ENCODE measurements around the gene MGA. TPM values are rescaled to one million over a fixed set of nuclear protein-coding genes. Genes with fewer than 3 reads are reported as not detected.

The MGA gene
- total and polyA plus RNA-seq, 2 donors (not counting 3 experiments of a cell fraction or from before 2014, with no cell fraction given) = 4.1 to 36.5 TPM

DNA sequence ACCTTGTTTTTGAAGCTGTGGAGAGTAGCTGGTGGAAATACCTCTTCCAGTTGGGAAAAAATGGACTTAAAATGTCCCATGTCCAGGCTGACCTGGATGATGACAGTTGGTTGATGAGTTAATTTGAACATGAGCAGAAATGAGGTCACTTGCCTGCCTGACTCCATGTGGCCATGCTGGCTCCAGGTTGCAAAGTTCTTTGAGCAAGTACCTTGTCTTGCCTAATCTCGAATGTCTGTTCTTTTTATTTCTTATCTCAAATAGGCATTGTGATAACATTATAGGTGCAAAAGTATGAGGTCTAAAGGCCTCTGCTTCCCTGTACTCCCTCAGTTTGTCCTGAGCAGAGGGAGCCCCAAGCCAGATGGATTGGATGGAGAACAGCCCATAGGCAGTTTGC lies 123.1 kb downstream of the MGA start:
- POLR2A ChIA-PET = no interaction called here
- Histone ChIP-seq H3K27me3 (ENCODE audit: control insufficient read depth in 2 of 2, insufficient read depth in 2 of 2, low read length in 2 of 2) (no peaks in the 10 kb centered on the region), H3K4me3 (replicated peaks in 1 of 3; ENCODE audit: insufficient read depth in 1 of 3, low read depth in 1 of 3, low read length in 3 of 3) (no peak overlapping the region), H3K36me3 (ENCODE audit: control insufficient read depth in 2 of 2, extremely low read depth in 1 of 2, insufficient read depth in 2 of 2, low read length in 2 of 2) (no peaks in the 10 kb centered on the region), H2AFZ (ENCODE audit: low read depth, low read length) (no peak overlapping the region), H3K9me1 (replicated peaks; ENCODE audit: control insufficient read depth, extremely low read depth, insufficient read depth, low read length) (no peaks in the 10 kb centered on the region), H3K9ac (replicated peaks; ENCODE audit: extremely low read depth, insufficient read depth, low read length) (no peak overlapping the region), H3K79me2 (ENCODE audit: control insufficient read depth, insufficient read depth, low read length) (peaks cover 80% of the 10 kb centered on the region), H3K4me2 (ENCODE audit: insufficient read depth, low read length) (no peak overlapping the region), H3K4me1 (ENCODE audit: control insufficient read depth, extremely low read depth, insufficient read depth, low read length) (peaks cover 28% of the 10 kb centered on the region), H4K20me1 (replicated peaks; ENCODE audit: control insufficient read depth, extremely low read depth, insufficient read depth, low read length) (no peaks in the 10 kb centered on the region), H3K27ac (ENCODE audit: insufficient read depth, low read depth, low read length) (no peak overlapping the region), H3K9me3 (replicated peaks; ENCODE audit: control insufficient read depth, insufficient read depth, low read length) (no peaks in the 10 kb centered on the region)
- dilution Hi-C loops (cut with MboI; ENCODE audit: extremely low pct_ligation_motif_present, low sequenced_read_pairs) = no loop called here
- CTCF ChIA-PET = interaction anchor here (1.2 to 13.5 kb wide), 3 partner anchors 10 to 26 kb away, joined by 3 to 219 read pairs (median 26); partner anchors contain the start of gene MAPKBP1
- FAIRE-seq (no peak), DNase-seq (ENCODE audit: low read depth, low spot score) (no peak)
- BruUV-seq (replicated peaks) = no TSS peak
- TF ChIP-seq MYC (IDR thresholded peaks at IDR 0.05; ENCODE audit: low read depth, low read length) = no peak
- TF ChIP-seq, protein P1, sequence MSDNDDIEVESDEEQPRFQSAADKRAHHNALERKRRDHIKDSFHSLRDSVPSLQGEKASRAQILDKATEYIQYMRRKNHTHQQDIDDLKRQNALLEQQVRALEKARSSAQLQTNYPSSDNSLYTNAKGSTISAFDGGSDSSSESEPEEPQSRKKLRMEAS (IDR thresholded peaks at IDR 0.05; ENCODE audit: insufficient read depth, insufficient read length) = no peak
- TF ChIP-seq GATA2 (IDR thresholded peaks at IDR 0.05; ENCODE audit: insufficient read depth, insufficient read length, low read depth, low read length) = no peak
- no peak for TF ChIP-seq POLR2A (IDR thresholded peaks at IDR 0.05; ENCODE audit: low read depth, low read length)
- TF ChIP-seq FOS (IDR thresholded peaks at IDR 0.05; ENCODE audit: borderline replicate concordance, insufficient read depth, low read length) = no peak
- TF ChIP-seq, protein P2, sequence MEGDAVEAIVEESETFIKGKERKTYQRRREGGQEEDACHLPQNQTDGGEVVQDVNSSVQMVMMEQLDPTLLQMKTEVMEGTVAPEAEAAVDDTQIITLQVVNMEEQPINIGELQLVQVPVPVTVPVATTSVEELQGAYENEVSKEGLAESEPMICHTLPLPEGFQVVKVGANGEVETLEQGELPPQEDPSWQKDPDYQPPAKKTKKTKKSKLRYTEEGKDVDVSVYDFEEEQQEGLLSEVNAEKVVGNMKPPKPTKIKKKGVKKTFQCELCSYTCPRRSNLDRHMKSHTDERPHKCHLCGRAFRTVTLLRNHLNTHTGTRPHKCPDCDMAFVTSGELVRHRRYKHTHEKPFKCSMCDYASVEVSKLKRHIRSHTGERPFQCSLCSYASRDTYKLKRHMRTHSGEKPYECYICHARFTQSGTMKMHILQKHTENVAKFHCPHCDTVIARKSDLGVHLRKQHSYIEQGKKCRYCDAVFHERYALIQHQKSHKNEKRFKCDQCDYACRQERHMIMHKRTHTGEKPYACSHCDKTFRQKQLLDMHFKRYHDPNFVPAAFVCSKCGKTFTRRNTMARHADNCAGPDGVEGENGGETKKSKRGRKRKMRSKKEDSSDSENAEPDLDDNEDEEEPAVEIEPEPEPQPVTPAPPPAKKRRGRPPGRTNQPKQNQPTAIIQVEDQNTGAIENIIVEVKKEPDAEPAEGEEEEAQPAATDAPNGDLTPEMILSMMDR (IDR thresholded peaks at IDR 0.05; ENCODE audit: extremely low read depth in 1 of 2, insufficient read depth in 1 of 2, low read depth in 1 of 2, low read length in 2 of 2) = no peak
- no peak for TF ChIP-seq POLR2AphosphoS5 (IDR thresholded peaks at IDR 0.05; ENCODE audit: insufficient read depth, low read depth, low read length)
- no peak for TF ChIP-seq EZH2 (IDR thresholded peaks at IDR 0.05; ENCODE audit: borderline replicate concordance, low read depth, low read length, severe bottlenecking)
- TF ChIP-seq JUN (IDR thresholded peaks at IDR 0.05; ENCODE audit: borderline replicate concordance, insufficient read depth, insufficient read length, low read depth) = no peak
- intact Hi-C loops (cut with micrococcal nuclease) = no loop called here

Measured in endothelial cell of umbilical vein (primary cell).